SHP77 (cell line): Measurements from ENCODE around the gene CAPG.
"Not testable (repeated sequence)": the region's sequence is repeated elsewhere in the genome, so short reads cannot be mapped to it uniquely, and the experiment has no call there.

Experiments used
- DNase-seq, 2 experiments: peaks; one replicate each; lab custom pipeline; 2025; lab: John Stamatoyannopoulos, UW

Gene CAPG, protein sequence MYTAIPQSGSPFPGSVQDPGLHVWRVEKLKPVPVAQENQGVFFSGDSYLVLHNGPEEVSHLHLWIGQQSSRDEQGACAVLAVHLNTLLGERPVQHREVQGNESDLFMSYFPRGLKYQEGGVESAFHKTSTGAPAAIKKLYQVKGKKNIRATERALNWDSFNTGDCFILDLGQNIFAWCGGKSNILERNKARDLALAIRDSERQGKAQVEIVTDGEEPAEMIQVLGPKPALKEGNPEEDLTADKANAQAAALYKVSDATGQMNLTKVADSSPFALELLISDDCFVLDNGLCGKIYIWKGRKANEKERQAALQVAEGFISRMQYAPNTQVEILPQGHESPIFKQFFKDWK

DNA sequence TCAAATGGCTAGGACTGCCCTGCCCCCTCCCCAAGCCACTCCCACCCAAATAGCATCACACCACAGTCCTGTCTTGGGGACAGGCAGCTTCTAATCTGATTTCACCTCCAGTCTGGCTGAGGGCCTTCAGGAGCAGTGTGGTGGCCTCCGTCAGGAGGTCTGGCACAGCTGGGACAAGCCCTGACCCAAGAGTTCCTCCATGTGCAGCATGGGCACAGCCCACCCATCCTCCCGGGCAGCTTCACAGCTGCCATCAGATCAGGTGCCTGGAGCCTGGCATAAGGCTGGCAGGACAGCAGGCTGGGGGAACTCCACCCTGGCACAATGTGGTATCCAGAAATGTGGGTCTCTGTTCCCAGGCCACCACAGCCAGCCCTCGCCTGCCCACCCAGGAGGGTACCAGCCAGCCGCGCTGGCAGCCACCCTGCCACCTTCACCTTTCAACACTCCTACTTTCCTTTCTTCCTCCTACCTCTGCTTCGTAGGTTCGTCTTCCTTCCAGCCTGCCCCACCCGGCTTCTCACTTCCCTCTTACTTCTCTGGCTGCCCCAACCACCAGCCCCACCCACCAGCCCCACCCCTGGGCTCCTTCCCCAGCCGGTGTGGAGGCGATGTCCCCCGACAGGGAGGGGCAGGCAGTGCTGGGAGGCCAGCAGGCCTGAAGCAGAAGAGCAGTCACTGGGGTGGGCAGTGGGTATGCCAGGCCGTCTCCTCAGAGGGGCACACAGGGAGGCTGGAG lies at the start of gene CAPG:
CAPG (minus strand) TSS at position 522 of the 739 bp plus-strand sequence. CDS start 8,221 bp downstream, outside the sequence.
- no peak for DNase-seq

DNA sequence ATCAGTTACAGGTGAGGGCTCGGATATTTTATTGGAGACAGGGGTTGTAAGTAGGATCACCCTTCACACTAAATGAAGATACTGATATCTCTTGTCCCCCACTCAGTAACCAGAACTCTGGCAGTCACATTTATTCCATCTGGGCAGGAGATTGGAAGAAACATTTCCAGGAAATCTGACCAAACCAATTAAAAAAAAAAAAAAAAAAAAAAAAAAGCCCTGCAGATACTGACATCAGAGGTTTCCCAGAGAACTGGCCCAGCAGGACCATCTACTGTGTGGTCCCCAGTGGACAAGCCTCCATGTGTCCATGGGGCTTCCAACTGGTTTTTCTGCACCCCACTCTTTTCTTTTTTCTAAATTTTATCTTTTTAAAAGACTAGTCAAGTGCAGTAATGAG lies 49.6 kb upstream of the CAPG start:
- no peak for DNase-seq

DNA sequence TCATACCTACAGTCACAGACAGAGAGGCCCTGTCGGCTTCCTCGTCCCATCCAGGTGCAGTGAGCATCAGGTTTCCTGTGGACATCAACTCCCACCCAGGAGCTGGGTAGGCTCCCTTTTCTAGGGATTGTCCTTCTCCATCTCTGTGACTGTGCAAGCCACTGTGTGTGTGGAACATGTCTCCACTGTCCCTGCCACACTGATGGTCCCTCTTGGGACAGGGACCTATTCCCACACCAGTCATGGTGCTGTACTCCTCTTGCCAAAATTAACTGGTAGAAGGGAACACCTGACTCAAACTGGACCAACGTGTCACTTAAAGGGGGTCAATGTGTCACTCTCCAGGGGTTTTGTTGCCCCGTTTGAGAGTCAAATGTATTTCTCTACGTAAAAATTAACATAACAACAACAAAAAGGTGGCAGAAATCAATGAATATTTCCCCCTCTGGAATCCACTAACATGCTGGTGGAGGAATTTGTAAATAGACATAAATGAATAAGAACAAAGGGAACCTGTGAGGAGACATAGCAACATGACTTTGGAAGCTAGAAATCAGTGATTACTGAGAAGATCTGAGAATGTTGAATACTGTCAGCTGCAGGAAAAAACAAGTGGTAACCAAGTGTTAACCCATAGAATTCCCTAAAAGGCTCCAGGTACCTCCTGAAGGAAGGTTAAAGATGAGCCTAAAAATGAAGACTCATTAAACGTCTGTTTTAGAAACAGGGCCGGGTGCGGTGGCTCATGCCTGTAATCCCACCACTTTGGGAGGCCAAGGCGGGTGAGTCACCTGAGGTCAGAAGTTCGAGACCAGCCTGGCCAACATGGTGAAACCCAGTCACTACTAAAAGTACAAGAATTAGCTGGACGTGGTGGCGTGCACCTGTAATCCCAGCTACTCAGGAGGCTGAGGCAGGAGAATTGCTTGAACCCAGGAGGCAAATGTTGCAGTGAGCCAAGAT lies 48.7 kb upstream of the CAPG start:
- no peak for DNase-seq

DNA sequence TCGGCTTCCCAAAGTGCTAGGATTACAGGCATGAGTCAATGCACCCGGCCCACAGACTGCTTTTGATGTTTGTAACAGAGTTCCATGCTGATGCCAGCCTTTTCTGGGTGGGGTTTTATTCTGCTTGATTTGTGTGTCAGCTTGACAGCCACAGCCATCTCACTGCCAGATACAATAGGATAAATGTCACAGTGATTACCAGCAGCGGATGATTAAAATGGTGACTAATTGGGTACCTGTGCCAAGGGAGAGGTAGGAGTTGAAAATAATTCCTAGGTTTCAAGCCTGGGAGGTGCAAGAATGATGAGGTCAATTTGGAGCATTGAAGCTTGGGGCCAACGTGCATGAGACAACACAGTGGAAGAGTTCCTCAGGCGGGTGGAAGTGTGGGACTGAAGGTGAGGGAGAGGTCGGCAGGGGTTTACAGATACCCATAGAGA lies 47.7 kb upstream of the CAPG start:
- peak in 1 of 2 experiments; percentile 25 for DNase-seq

DNA sequence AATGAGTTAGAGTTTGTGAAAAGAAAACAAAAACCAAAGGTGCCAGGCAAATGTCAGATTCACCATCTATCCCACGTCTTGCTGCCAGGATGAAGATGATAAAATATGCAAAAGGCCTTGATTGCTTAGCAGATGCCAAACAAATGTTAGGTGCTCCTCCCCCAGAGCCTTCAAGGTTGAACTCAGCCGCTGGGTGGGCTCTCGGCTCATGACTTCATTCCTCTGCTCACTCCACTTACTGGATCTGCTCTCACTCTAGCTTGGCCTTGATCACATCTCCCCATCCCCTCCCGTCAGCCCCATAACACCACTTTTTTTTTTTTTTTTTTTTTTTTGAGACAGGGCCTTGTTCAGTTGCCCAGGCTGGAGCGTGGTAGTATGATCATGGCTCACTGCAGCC lies 46.9 kb upstream of the CAPG start:
- DNase-seq = no peak

DNA sequence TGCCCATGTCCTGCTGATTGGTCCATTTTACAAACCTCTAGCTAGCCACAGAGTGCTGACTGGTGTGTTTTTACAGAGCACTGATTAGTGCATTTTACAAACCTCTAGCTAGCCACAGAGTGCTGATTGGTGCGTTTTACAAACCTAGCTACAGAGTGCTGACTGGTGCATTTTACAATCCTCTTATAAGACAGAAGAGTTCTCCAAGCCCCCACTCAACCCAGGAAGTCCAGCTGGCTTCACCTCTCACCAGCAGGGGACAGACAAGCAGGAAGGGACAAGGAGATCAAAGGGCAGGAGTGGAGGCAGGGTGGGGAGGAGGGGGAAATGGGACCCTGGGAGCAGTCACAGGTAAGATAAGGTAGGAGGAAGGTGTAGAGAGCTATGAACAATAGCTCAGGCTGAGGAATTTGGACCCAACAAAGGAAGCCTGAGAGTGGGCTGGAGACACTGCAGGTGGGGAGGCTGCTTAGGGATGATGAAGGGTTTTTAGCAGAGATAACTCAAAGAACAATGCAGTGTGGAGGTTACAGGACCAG lies 45.5 kb upstream of the CAPG start:
- no peak for DNase-seq

DNA sequence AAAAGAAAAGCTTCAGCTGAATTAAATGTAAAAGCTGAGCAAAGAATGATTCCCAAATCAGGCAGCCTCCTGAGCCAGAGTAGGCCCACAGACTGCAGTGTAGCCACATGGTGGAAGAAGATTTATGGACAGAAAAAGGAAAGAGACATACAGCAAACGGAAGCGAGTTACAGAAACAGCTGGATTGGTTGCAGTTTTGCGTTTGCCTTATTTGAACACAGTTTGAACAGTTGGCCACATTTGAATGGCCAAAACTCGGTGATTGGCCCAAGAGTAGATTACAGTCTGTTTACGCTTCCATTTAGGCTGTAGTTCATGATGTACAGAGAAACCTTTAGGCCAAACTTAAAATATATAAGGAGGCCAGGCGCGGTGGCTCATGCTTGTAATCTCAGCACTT lies 43.4 kb upstream of the CAPG start:
- no peak for DNase-seq

DNA sequence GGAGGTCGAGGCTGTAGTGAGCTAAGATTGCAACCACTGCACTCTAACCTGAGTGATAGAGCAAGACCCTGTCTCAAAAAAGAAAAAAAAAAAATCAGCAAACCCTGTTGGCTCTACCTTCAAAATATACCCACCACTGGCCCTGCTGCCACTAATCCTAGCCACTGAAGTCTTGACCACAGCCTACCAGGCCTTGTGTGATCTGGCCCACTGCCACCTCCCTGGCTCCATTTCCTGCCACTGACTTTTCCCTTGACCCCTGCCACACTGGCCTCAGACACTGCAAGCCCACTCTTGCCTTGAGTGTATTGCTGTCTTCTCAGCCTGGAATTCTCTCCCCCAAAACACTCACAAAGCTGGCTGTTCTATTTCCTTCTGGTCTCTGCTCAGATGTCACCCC lies 42.1 kb upstream of the CAPG start:
- no peak for DNase-seq

DNA sequence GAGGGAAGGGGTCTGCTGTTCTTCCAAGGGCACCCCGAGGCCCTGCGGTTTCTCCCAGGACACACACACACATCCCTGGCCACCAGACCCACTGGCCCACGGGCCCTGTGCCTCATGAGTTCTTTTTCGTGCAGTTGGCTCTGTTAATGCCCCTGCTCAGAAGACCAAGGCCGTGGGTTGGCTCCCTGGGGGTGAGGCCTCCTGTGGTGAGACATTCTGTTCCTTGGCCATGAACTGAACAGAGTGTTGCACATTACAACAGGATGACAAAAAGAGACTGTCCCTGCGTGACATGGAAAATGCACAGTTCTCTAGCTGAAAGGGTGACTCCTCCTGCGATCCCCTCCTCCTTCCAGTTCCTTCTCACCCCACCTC lies 39.0 kb upstream of the CAPG start:
- DNase-seq = no peak

DNA sequence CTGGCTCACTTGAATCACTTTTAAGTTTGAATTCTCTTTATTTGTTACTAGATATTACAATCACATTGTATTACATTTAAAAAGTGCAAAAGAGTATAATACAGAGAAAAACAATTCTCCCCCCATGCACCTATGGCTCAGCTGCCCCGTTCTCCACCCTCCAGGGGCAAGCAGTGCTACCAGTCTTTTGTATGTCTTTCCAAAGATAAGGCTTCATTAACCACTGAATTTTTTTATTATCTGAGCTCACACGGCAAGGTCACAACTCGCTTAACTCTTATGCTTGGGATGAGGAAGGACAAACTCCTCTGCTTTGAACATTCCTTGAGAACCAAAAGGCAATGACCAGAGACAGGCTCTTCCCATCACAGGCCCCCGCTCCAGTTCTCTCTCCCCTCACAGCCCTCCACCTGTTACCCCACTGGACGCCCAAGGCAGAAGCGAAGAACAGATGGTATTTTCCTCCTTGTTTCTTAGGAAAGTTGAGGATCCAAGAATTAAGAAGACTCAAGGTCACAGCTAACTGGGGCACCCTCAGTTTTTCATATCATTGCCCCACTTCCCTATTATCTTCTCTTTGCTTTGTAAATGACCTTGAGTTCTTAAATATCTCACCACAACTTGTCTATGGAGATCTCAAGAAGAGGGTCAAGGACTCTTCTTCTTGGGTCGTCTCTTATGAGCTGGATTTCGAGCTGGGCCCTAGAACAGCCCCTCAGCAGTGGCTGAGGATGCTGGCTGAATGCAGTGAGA lies 38.5 kb upstream of the CAPG start:
- DNase-seq = no peak

DNA sequence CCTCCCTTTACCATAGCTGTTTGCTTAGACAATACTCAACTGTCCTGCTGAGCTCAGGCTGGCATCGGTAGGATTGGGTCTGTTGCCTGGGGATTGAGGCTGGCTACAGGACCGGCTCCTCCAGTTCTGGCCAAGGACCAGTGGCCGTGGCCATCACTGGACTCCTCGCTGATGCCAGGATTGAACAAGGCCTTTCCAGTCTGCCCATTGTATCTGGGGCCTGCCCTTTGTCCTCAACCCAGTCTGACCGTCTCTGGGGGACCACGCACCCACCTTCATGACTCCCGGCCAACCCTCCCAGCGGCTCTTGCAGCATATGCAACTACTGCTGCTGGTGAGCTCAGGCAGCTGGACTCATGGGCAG lies 37.0 kb upstream of the CAPG start:
- DNase-seq = no peak

DNA sequence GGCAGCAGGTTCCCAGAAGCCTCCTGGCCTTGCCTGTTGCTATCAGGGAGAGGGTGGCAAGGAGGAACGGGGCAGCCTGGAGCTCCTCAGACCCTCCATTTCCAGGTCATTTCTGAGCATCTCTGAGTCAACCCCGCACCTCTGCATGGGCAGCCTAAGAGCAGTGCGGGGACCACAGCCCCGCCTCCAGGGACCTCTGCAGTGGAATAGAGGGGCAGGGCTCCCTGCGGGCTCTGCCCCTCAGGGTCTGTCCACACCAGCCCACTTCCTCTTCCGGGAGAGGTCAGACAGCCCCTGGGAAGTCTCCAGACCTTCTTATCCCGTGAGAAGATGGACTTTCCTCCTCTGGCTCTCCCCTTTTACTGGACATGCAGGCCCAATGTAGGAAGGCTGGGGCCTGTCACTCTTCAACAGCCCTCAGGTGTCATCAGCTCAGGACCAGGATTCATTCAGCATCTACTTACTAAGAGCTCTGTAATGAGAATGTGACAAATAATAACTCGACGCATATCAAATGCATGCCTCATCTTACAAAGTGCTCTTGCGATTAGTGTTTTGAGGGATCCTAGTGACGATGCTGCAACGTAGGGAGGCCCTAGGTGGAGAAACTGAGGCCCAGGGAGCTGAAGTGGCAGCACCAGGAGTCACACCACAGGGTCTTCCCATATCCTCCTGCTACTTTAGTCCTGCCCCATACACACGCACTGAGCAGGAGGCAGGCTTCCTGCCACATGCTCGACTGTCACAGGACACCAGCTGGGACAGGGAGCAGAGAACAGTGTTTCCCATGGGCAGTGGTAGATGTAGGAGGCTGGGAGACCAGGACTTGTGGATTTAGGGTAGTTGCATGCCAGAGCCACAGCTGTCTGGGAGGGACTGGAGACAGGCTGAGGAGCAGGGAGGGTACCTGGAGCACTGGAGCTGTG lies 36.4 kb upstream of the CAPG start:
- peak in 1 of 2 experiments; percentile 32 for DNase-seq

DNA sequence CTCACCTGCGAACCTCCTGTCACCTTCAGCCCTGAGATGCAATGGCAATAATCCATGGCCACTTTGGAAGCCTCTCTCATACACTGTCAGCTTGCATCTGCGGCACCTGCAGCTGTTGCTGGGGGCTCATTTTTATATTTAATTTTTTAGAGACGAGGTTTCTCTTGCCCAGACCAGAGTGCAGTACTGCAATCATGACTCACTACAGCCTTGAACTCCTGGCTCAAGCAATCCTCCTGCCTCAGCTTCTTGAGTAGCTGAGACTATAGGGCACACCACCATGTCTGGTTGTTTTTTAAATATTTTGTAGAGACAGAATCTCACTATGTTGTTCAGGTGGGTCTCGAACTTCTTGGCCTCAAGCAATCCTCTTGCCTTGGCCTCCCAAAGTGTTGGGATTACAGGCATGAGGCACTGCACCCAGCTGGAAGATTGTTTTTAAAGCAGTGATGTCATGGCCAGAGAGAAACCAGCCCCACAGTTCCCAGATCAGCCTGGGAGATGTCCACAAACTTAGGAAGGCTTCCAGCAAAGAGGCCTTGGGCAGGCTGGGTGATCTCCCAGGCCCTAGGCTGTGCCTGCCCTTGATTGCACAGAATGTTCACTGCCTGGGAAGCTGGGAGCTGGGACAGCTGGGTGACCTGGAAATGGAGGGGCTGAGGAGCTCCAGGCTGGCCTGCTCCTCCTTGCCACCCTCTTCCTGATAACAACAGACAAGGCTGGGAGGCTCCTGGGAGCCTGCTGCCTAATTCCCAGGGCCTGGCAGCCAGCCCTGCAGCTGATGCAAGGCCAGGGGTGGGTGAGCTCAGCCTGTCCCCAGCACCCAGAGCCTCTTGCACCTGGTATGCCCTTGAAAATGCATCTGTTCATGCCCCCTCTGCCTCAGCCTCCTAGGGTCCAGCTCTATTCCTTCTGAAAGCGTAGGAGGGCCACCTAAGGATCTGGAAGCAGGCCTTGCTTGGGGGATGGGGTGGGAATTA lies 35.4 kb upstream of the CAPG start:
- DNase-seq = peak; percentile 70 to 84

DNA sequence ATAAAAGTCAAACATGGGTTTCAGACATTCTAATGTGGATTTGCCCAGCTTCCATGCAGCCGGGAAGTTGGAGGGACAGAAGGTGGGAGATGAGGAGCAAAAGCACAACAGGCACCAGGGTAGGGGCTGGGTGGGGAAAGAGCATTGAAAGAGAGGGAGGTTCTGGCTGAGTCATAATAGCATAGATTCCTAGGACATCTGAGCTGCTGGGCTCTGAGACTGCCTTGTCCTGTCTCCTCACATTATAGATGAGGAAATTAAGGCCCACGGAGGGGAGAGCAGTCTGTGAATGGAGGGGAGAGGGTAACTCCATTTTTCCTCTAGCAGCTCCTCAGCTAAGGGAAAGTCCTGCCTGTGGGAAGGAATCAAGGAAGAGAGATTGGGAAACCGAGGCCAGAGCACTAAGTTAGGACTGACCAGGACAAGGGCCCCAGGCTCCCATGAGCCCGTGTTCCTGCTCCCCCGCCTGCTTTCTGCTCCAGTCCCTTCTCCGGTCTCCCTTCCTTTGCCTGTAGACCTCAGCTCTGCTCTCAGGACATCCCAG lies 34.5 kb upstream of the CAPG start:
- no peak for DNase-seq

DNA sequence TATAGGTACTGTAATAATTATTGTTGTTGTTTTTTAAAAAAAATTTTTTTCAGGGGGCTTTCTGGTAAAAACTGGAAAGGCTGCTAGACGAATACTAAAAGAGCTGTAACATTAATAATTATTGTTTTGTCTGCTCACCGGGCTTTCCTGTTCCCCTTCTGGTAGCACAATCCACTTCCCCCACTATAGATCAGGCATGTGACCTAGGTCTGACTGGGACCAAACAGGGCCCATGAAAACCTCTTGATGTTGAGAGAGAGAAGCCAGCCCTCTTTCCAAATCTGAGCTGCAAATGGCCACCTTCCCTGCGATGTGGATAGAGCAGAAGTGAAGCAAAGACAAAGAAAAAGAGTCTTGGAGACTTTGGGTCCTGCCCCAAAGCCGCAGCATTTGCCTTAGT lies 31.7 kb upstream of the CAPG start:
- no peak for DNase-seq

DNA sequence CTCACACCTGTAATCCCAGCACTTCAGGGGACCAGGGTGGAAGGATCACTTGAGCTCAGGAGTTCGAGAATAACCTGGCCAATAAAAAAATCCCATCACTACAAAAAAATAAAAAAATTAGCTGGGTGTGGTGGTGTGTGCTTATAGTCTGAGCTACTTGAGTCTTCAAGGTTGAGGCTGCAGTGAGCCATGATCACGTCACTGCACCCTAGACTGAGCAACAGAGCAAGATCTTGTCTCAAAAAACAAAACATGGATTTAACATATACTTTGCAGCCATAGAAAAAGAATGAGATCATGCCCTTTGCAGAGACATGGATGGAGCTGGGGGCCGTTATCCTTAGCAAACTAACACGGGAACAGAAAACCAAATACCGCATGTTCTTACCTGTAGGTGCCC lies 30.6 kb upstream of the CAPG start:
- DNase-seq = no peak

DNA sequence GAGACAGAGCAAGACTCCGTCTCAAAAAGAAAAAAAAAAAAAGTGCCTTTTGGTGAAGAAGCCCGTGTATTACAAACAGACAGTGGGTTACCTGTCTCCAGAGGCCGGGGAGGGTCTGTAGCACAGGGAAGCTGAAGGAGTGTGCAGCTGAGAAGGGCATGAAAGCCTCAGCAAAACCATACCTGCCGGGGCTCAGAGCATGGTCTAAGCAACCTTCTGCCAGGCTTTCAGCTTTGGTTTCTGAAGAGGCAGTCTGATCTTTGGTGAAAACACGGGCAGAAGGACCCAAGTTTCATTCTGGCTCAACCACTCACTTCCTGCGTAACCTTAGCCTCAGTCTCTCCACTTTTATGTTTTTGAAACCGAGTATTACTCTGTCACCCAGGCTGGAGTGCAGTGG lies 29.8 kb upstream of the CAPG start:
- DNase-seq = no peak

DNA sequence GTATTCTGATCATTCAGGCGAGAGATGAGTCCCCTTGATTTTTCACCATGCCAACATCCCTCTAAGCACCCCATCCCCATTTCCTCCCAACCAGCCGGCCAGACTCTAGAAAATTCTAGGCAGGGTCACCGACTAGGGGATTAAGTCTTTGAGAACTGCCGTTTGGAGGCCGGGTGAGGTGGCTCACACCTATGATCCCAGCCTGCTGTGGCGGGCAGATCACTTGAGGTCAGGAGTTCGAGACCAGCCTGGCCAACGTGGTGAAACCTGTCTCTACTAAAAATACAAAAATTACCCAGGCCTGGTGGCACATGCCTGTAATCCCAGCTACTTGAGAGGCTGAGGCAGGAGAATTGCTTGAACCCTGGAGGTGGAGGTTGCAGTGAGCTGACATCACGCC lies 29.4 kb upstream of the CAPG start:
- DNase-seq = not testable (repeated sequence)

DNA sequence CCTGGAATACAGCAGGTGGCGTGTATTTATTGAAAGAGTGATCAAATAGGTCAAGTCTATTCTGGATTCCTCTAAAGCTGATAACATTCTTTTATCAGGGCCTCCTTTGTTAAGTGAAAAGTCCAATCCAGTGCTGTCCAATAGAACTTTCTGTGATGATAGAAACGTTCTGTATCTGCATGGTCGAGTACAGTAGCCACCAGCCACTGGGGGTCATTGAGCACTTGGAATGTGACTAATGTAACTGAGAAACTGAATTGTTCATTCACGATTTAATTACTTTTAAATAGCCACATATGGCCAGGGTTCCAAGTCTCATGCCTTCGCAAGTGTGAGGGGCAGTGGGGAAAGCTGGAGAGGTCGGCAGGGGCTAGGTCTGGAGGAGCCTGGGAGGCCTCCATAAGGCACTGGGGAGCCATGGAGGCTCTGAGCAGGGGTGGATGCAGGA lies 28.9 kb upstream of the CAPG start:
- no peak for DNase-seq
